Measurements from ENCODE around the gene DOCK8. TPM values are rescaled to one million over a fixed set of nuclear protein-coding genes. Genes with fewer than 3 reads are reported as not detected.

Gene DOCK8
- total RNA-seq, 2 donors from 2014 or later = 24.6 to 35.5 TPM

- no peak overlapping the region for H3K4me3 ChIP-seq
- no peak overlapping the region for H3K27ac ChIP-seq
- no peaks in the 10 kb centered on the region for H3K27me3 ChIP-seq (replicated peaks; ENCODE audit: insufficient read depth)
- H3K4me1 ChIP-seq (replicated peaks) = no peaks in the 10 kb centered on the region
- intact Hi-C loops (cut with DNase I) = no loop called here
- no peaks in the 10 kb centered on the region for H3K9me3 ChIP-seq
- 76% methylated on average over 4 of the region's 4 CpGs for WGBS
- H3K36me3 ChIP-seq = no peaks in the 10 kb centered on the region
- DNase-seq (ENCODE audit: low spot score) = no peak
- TF ChIP-seq CTCF (IDR thresholded peaks at IDR 0.05) (no peak), POLR2AphosphoS5 (IDR thresholded peaks at IDR 0.05) (no peak), POLR2A (IDR thresholded peaks at IDR 0.05) (no peak)
These were observed 104.0 kb downstream of the DOCK8 start for GRCh38 chr9:318646-319045.

- H3K36me3 ChIP-seq = no peaks in the 10 kb centered on the region
- intact Hi-C loops (cut with DNase I) = no loop called here
- TF ChIP-seq POLR2A (IDR thresholded peaks at IDR 0.05) (no peak), POLR2AphosphoS5 (IDR thresholded peaks at IDR 0.05) (no peak), CTCF (IDR thresholded peaks at IDR 0.05) (no peak)
- no peaks in the 10 kb centered on the region for H3K4me1 ChIP-seq (replicated peaks)
- no peaks in the 10 kb centered on the region for H3K9me3 ChIP-seq
- H3K4me3 ChIP-seq = no peak overlapping the region
- no peak overlapping the region for H3K27ac ChIP-seq
- no peak for DNase-seq (ENCODE audit: low spot score)
- 79% methylated on average over 1 of the region's 1 CpG for WGBS
- no peaks in the 10 kb centered on the region for H3K27me3 ChIP-seq (replicated peaks; ENCODE audit: insufficient read depth)
These were observed 110.3 kb downstream of the DOCK8 start for GRCh38 chr9:324971-325370.

- Histone ChIP-seq H3K36me3 (no peaks in the 10 kb centered on the region), H3K4me1 (replicated peaks) (no peaks in the 10 kb centered on the region), H3K27ac (no peak overlapping the region), H3K27me3 (replicated peaks; ENCODE audit: insufficient read depth) (no peaks in the 10 kb centered on the region), H3K9me3 (no peaks in the 10 kb centered on the region), H3K4me3 (no peak overlapping the region)
- TF ChIP-seq CTCF (IDR thresholded peaks at IDR 0.05) (no peak), POLR2A (IDR thresholded peaks at IDR 0.05) (no peak), POLR2AphosphoS5 (IDR thresholded peaks at IDR 0.05) (no peak)
- intact Hi-C loops (cut with DNase I) = no loop called here
- 85% methylated on average over 2 of the region's 2 CpGs for WGBS
- DNase-seq (ENCODE audit: low spot score) = no peak
These were observed 112.0 kb downstream of the DOCK8 start for GRCh38 chr9:326667-327066.

- no peaks in the 10 kb centered on the region for H3K4me1 ChIP-seq (replicated peaks)
- no peak overlapping the region for H3K4me3 ChIP-seq
- WGBS = 75% methylated on average over 3 of the region's 3 CpGs
- TF ChIP-seq CTCF (IDR thresholded peaks at IDR 0.05) = no peak
- TF ChIP-seq POLR2A (IDR thresholded peaks at IDR 0.05) = no peak
- TF ChIP-seq POLR2AphosphoS5 (IDR thresholded peaks at IDR 0.05) = no peak
- no peaks in the 10 kb centered on the region for H3K27me3 ChIP-seq (replicated peaks; ENCODE audit: insufficient read depth)
- no peaks in the 10 kb centered on the region for H3K9me3 ChIP-seq
- H3K36me3 ChIP-seq = no peaks in the 10 kb centered on the region
- intact Hi-C loops (cut with DNase I) = no loop called here
- no peak for DNase-seq (ENCODE audit: low spot score)
- no peak overlapping the region for H3K27ac ChIP-seq
These were observed 113.8 kb downstream of the DOCK8 start for GRCh38 chr9:328453-328852.

GRCh38 chr9:331197-331596, 116.5 kb downstream of the DOCK8 start:
- Histone ChIP-seq H3K4me3 (no peak overlapping the region), H3K27ac (no peak overlapping the region), H3K36me3 (no peaks in the 10 kb centered on the region), H3K9me3 (no peaks in the 10 kb centered on the region), H3K27me3 (replicated peaks; ENCODE audit: insufficient read depth) (no peaks in the 10 kb centered on the region), H3K4me1 (replicated peaks) (no peaks in the 10 kb centered on the region)
- no peak for DNase-seq (ENCODE audit: low spot score)
- no peak for TF ChIP-seq POLR2AphosphoS5 (IDR thresholded peaks at IDR 0.05)
- TF ChIP-seq CTCF (IDR thresholded peaks at IDR 0.05) = no peak
- no peak for TF ChIP-seq POLR2A (IDR thresholded peaks at IDR 0.05)
- intact Hi-C loops (cut with DNase I) = no loop called here
- WGBS = 85% methylated on average over 3 of the region's 3 CpGs
